Loucy (cell line): ENCODE data around the gene RAD51B.

ENCODE experiments used
- H2AFZ ChIP-seq: fragments of 200-600 bp; sonication (generic); 2 replicates; pipeline ENCODE4 v1.6.0; 2016; ENCODE audit warnings: antibody characterized with exemption, mild to moderate bottlenecking, low read length, moderate library complexity
- H3F3A ChIP-seq: fragments of 200-600 bp; 2 replicates; pipeline ENCODE4 v1.6.0; 2016; ENCODE audit warnings: antibody characterized with exemption, low read depth, mild to moderate bottlenecking
- H3K27me3 ChIP-seq: fragments of 200-600 bp; sonication (generic); 2 replicates; pipeline ENCODE4 v1.6.1; 2014; ENCODE audit warnings: low read length, mild to moderate bottlenecking; ENCODE audit not compliant: insufficient read depth, poor library complexity, severe bottlenecking
- H3K36me3 ChIP-seq: fragments of 200-600 bp; sonication (generic); 2 replicates; pipeline ENCODE4 v1.6.1; 2016; ENCODE audit warnings: low read length; ENCODE audit not compliant: insufficient read depth
- H3K4me1 ChIP-seq: fragments of 200-600 bp; sonication (generic); 2 replicates; pipeline ENCODE4 v1.5.1; 2014; ENCODE audit warnings: low read length, mild to moderate bottlenecking; ENCODE audit not compliant: insufficient read depth, poor library complexity, severe bottlenecking
- H3K4me2 ChIP-seq: fragments of 200-600 bp; sonication (generic); 2 replicates; pipeline ENCODE4 v1.6.0; 2014; ENCODE audit warnings: antibody characterized with exemption, low read length, low read depth, mild to moderate bottlenecking; ENCODE audit not compliant: poor library complexity, severe bottlenecking
- H3K4me3 ChIP-seq: fragments of 200-600 bp; sonication (generic); 2 replicates; pipeline ENCODE4 v1.5.1; 2014; ENCODE audit warnings: low read length, mild to moderate bottlenecking, mixed read lengths; ENCODE audit not compliant: poor library complexity, severe bottlenecking
- H3K79me2 ChIP-seq: fragments of 200-600 bp; sonication (generic); 2 replicates; pipeline ENCODE4 v1.6.1; 2014; ENCODE audit warnings: low read length; ENCODE audit not compliant: insufficient read depth
- H3K9ac ChIP-seq: fragments of 200-600 bp; sonication (generic); 2 replicates; pipeline ENCODE4 v1.6.0; 2014; ENCODE audit warnings: mild to moderate bottlenecking, low read depth, low read length, moderate library complexity; ENCODE audit not compliant: poor library complexity, severe bottlenecking
- H3K9me2 ChIP-seq: fragments of 200-600 bp; sonication (generic); replicated peaks from 2 replicates; pipeline ENCODE4 v1.6.1; 2016; ENCODE audit warnings: low read depth, low read length, mixed read lengths
- H3K9me3 ChIP-seq: fragments of 200-600 bp; sonication (generic); 2 replicates; pipeline ENCODE4 v1.6.1; 2014; ENCODE audit warnings: mild to moderate bottlenecking, antibody characterized with exemption, low read length, low read depth; ENCODE audit not compliant: insufficient read depth
- H4K20me1 ChIP-seq: fragments of 200-600 bp; sonication (generic); 2 replicates; pipeline ENCODE4 v1.6.0; 2014; ENCODE audit warnings: antibody characterized with exemption, low read length, mild to moderate bottlenecking; ENCODE audit not compliant: insufficient read depth, poor library complexity, severe bottlenecking
- CTCF ChIP-seq: fragments of 200-600 bp; sonication (generic); conservative IDR thresholded peaks from 2 replicates; pipeline ENCODE4 v1.5.1; 2014; ENCODE audit warnings: mild to moderate bottlenecking, antibody characterized with exemption, low read length
- EZH2phosphoT487 ChIP-seq: fragments of 200-600 bp; IDR thresholded peaks from 2 replicates; pipeline ENCODE4 v1.6.1; 2018; ENCODE audit warnings: antibody characterized with exemption, mild to moderate bottlenecking, moderate library complexity, borderline replicate concordance

RAD51B gene

GRCh38 chr14:68510201-68511128, 690.9 kb downstream of the RAD51B start:
- Histone ChIP-seq H3K4me2 (no peak overlapping the region), H3K4me1 (peaks cover 39% of the 10 kb centered on the region), H3F3A (no peaks in the 10 kb centered on the region), H2AFZ (no peak overlapping the region), H3K27me3 (no peaks in the 10 kb centered on the region), H3K79me2 (no peaks in the 10 kb centered on the region), H3K4me3 (no peak overlapping the region), H4K20me1 (no peaks in the 10 kb centered on the region), H3K9me3 (no peaks in the 10 kb centered on the region), H3K36me3 (no peaks in the 10 kb centered on the region), H3K9ac (no peak overlapping the region), H3K9me2 (no peaks in the 10 kb centered on the region)
- TF ChIP-seq EZH2phosphoT487 (no peak), CTCF (no peak)

GRCh38 chr14:68511129-68512047, 691.8 kb downstream of the RAD51B start:
- Histone ChIP-seq H3K36me3 (no peaks in the 10 kb centered on the region), H3K9me3 (no peaks in the 10 kb centered on the region), H3F3A (no peaks in the 10 kb centered on the region), H3K4me3 (no peak overlapping the region), H2AFZ (no peak overlapping the region), H3K9me2 (no peaks in the 10 kb centered on the region), H3K4me2 (no peak overlapping the region), H3K27me3 (no peaks in the 10 kb centered on the region), H3K4me1 (peaks cover 33% of the 10 kb centered on the region), H3K79me2 (no peaks in the 10 kb centered on the region), H3K9ac (no peak overlapping the region), H4K20me1 (no peaks in the 10 kb centered on the region)
- TF ChIP-seq CTCF (no peak), EZH2phosphoT487 (no peak)

GRCh38 chr14:68512088-68512487, 692.5 kb downstream of the RAD51B start:
- Histone ChIP-seq H3K79me2 (no peaks in the 10 kb centered on the region), H3K9me3 (no peaks in the 10 kb centered on the region), H3K9me2 (no peaks in the 10 kb centered on the region), H2AFZ (no peak overlapping the region), H3K4me3 (no peak overlapping the region), H3F3A (no peaks in the 10 kb centered on the region), H3K4me2 (no peak overlapping the region), H3K36me3 (no peaks in the 10 kb centered on the region), H3K4me1 (peaks cover 26% of the 10 kb centered on the region), H3K27me3 (no peaks in the 10 kb centered on the region), H3K9ac (no peak overlapping the region), H4K20me1 (no peaks in the 10 kb centered on the region)
- TF ChIP-seq CTCF (no peak), EZH2phosphoT487 (no peak)
